A673 (cell line): ENCODE results near the gene TRPC3. TPM values are rescaled to one million over a fixed set of nuclear protein-coding genes. Genes with fewer than 3 reads are reported as not detected.

ENCODE experiments used
- BruUV-seq: library from RNA; stranded (reverse); fragments of 400-500 nt; replicated peaks from 2 replicates; lab custom pipeline; 2021; lab: Mats Ljungman, UMichigan
- CTCF ChIA-PET: fragments of 300-600 bp; sonication (Branson Sonifier 250); formaldehyde crosslinking; loops from one replicate; lab custom pipeline; 2022; ENCODE audit warnings: antibody characterized with exemption; lab: Charles Lee
- POLR2A ChIA-PET: fragments of 300-600 bp; sonication (Branson Sonifier 250); formaldehyde crosslinking; loops from one replicate; lab custom pipeline; 2022; ENCODE audit warnings: antibody characterized with exemption; ENCODE audit not compliant: low non-redundant PET; lab: Charles Lee
- DNase-seq: peaks from one replicate; pipeline ENCODE4 v3.0.0-alpha.2; 2015; ENCODE audit warnings: low spot score
- H3K27ac ChIP-seq: fragments of 200-600 bp; sonication (generic); 2 replicates; pipeline ENCODE4 v1.5.1; 2016; ENCODE audit warnings: mixed run types, low read depth, mild to moderate bottlenecking, mixed read lengths, antibody characterized with exemption, low read length; ENCODE audit not compliant: poor library complexity, severe bottlenecking
- H3K27me3 ChIP-seq: fragments of 200-600 bp; sonication (generic); replicated peaks from 2 replicates; pipeline ENCODE4 v1.6.1; 2017; ENCODE audit warnings: mixed run types, low read depth, mild to moderate bottlenecking, mixed read lengths, antibody characterized with exemption, low read length; ENCODE audit not compliant: insufficient read depth, poor library complexity
- H3K36me3 ChIP-seq: fragments of 200-600 bp; sonication (generic); 2 replicates; pipeline ENCODE4 v1.6.1; 2016; ENCODE audit warnings: mixed run types, mild to moderate bottlenecking, mixed read lengths, antibody characterized with exemption, low read length; ENCODE audit not compliant: insufficient read depth, poor library complexity, severe bottlenecking
- H3K4me1 ChIP-seq: fragments of 200-600 bp; sonication (generic); 2 replicates; pipeline ENCODE4 v1.6.1; 2017; ENCODE audit warnings: mixed run types, mild to moderate bottlenecking, mixed read lengths, antibody characterized with exemption, low read length; ENCODE audit not compliant: insufficient read depth, poor library complexity, severe bottlenecking
- H3K4me3 ChIP-seq: fragments of 200-600 bp; sonication (generic); 2 replicates; pipeline ENCODE4 v1.5.1; 2016; ENCODE audit warnings: low read depth, mixed run types, mild to moderate bottlenecking, mixed read lengths, low read length; ENCODE audit not compliant: poor library complexity, severe bottlenecking
- H3K9me3 ChIP-seq: fragments of 200-600 bp; sonication (generic); 2 replicates; pipeline ENCODE4 v1.6.1; 2016; ENCODE audit warnings: mixed run types, low read depth, mild to moderate bottlenecking, mixed read lengths, antibody characterized with exemption, low read length; ENCODE audit not compliant: poor library complexity, severe bottlenecking
- EZH2 ChIP-seq: fragments of 200-600 bp; sonication (generic); IDR thresholded peaks from 2 replicates; pipeline ENCODE4 v1.6.1; 2017; ENCODE audit warnings: borderline replicate concordance, low read depth, mild to moderate bottlenecking, mixed read lengths, antibody characterized with exemption, low read length; ENCODE audit not compliant: poor library complexity, severe bottlenecking
- intact Hi-C: fragments of 100-400 bp; cut with micrococcal nuclease; formaldehyde crosslinking; loops from one replicate; pipeline ENCODE4 v1.10.0; 2022; ENCODE audit not compliant: unreplicated experiment
- total RNA-seq: library from RNA; stranded (reverse); gene quantifications from 2 replicates; pipeline ENCODE4 v1.2.3, GENCODE V29; 2021
- TF ChIP-seq, protein P1 (sequence below): fragments of 300-800, 200-600 bp; sonication (generic); conservative IDR thresholded peaks from 2 replicates; pipeline ENCODE4 v1.5.1; 2017; ENCODE audit warnings: low read depth, mild to moderate bottlenecking, antibody characterized with exemption, low read length, moderate library complexity, mixed read lengths

TRPC3 gene
- total RNA-seq, 1 experiment from 2014 or later, result 0.24 TPM

GRCh38 chr4:121989715-121990114, 37.9 kb upstream of the TRPC3 start:
- DNase-seq, result peak; percentile 43
- Histone ChIP-seq H3K9me3 (no peaks in the 10 kb centered on the region), H3K27me3 (no peaks in the 10 kb centered on the region), H3K4me3 (no peak overlapping the region), H3K36me3 (no peaks in the 10 kb centered on the region), H3K27ac (no peak overlapping the region), H3K4me1 (no peaks in the 10 kb centered on the region)
- intact Hi-C loops, result no loop called here
- TF ChIP-seq EZH2, result no peak
- TF ChIP-seq, protein P1, sequence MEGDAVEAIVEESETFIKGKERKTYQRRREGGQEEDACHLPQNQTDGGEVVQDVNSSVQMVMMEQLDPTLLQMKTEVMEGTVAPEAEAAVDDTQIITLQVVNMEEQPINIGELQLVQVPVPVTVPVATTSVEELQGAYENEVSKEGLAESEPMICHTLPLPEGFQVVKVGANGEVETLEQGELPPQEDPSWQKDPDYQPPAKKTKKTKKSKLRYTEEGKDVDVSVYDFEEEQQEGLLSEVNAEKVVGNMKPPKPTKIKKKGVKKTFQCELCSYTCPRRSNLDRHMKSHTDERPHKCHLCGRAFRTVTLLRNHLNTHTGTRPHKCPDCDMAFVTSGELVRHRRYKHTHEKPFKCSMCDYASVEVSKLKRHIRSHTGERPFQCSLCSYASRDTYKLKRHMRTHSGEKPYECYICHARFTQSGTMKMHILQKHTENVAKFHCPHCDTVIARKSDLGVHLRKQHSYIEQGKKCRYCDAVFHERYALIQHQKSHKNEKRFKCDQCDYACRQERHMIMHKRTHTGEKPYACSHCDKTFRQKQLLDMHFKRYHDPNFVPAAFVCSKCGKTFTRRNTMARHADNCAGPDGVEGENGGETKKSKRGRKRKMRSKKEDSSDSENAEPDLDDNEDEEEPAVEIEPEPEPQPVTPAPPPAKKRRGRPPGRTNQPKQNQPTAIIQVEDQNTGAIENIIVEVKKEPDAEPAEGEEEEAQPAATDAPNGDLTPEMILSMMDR, result no peak
- BruUV-seq, result no TSS peak
- ChIA-PET CTCF (no interaction called here), POLR2A (no interaction called here)

GRCh38 chr4:121988950-121989349, 37.1 kb upstream of the TRPC3 start:
- ChIA-PET POLR2A (no interaction called here), CTCF (no interaction called here)
- intact Hi-C loops, result no loop called here
- H3K9me3 ChIP-seq, result no peaks in the 10 kb centered on the region
- BruUV-seq, result no TSS peak
- no peak overlapping the region for H3K4me3 ChIP-seq
- no peaks in the 10 kb centered on the region for H3K4me1 ChIP-seq
- no peaks in the 10 kb centered on the region for H3K27me3 ChIP-seq
- DNase-seq, result no peak
- TF ChIP-seq EZH2, result no peak
- TF ChIP-seq, protein P1, result no peak
- no peaks in the 10 kb centered on the region for H3K36me3 ChIP-seq
- H3K27ac ChIP-seq, result no peak overlapping the region

DNA sequence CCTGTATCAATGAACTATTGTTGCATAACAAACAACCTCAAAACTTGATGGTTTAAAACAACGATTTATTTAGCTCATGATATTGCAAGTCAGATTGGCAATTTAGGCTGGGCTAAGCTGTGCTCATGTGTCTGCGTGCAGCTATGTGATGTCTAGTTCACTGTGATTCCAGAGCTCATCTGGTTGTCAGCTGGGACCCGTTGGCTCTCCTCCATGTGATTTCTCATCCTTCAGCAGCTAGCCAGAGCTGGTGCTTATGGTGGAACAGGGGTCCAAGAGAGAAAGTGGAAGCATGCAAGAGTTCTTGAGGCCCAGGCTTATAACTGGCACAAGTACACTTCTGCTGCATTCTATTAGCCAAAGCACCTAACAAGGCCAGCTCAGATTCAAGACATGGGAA, 28.8 kb upstream of the TRPC3 start:
- Histone ChIP-seq H3K36me3 (no peaks in the 10 kb centered on the region), H3K4me3 (no peak overlapping the region), H3K9me3 (no peaks in the 10 kb centered on the region), H3K27me3 (no peaks in the 10 kb centered on the region), H3K4me1 (no peaks in the 10 kb centered on the region), H3K27ac (no peak overlapping the region)
- POLR2A ChIA-PET, result no interaction called here
- CTCF ChIA-PET, result no interaction called here
- no TSS peak for BruUV-seq
- intact Hi-C loops, result no loop called here
- DNase-seq, result no peak
- no peak for TF ChIP-seq EZH2
- TF ChIP-seq, protein P1, result no peak
